AG08395 (cell line): Measurements from ENCODE around the gene CCNYL1.
A peak's percentile ranks its signal among the peaks of the same experiment; 100 is the strongest.
"Not testable (repeated sequence)": the region's sequence is repeated elsewhere in the genome, so short reads cannot be mapped to it uniquely, and the experiment has no call there.

Experiments used
- DNase-seq: peaks from one replicate; pipeline ENCODE4 v3.0.0; 2012; ENCODE audit warnings: mixed read lengths, low spot score

The CCNYL1 gene

GRCh38 chr2:207697411-207697810 is 14.0 kb upstream of the CCNYL1 start:
- no peak for DNase-seq

GRCh38 chr2:207698301-207698700 is 13.1 kb upstream of the CCNYL1 start:
- no peak for DNase-seq

GRCh38 chr2:207704078-207704477 is 7.4 kb upstream of the CCNYL1 start:
- no peak for DNase-seq

- no peak for DNase-seq
Observed at GRCh38 chr2:207704671-207705070, 6.8 kb upstream of the CCNYL1 start.

GRCh38 chr2:207706936-207707860 is 4.2 kb upstream of the CCNYL1 start:
- DNase-seq: no peak

- peak; percentile 51 for DNase-seq
Observed at GRCh38 chr2:207711750-207712530, 500 bp downstream of the CCNYL1 start.

DNA sequence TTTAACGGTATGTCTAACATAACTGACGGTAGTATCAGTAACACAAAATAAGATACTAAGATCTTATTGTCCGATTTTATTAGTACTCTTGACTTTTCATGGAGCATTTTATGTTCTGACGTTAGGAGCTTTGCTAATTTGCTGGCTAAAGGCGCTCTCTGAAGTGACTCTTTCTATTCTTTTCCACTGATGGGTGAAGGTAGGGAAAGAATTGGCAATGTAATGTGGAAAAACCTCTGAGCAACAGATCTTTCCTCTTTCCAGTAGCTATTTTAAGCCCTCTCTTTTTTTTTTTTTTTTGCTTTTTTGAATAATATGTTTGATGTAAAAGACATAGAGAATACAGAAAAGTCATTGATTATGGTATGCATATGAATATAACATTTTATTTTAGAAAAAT is 4.6 kb downstream of the CCNYL1 start:
- no peak for DNase-seq

DNA sequence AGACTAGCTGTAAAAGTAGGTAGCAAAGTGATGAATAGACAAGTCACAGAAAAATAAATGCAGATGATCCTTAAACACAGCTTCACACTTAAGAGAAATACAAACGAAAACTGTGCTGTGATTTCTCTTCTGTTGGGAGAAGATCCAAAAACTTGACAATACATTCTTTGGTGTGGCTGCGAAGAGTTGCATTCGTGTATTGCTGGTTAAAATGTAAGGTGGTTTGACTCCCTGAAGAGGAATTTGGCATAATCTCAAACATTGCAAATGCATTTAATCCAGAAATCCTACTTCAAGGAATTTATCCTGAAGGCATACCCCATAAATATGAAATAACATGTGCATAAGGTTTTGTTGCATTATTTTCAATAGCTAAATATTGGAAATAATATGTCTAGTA is 7.1 kb downstream of the CCNYL1 start:
- DNase-seq: no peak

DNA sequence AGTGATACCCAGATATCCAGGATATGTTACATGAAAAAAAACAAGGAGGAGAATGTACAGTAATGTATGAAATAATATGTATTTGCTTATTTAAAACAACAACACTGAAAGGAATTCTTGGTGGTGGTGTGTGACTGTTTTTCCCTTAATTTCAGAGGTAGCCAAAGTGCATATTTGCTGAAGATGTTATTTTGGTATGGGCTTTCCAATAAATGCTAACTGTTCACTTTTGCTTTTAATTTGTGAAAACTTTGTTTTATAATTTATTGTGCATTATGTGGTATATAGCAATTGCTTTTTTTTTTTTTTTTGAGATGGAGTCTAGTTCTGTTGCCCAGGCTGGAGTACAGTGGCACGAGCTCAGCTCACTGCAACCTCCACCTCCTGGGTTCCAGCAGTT is 7.6 kb downstream of the CCNYL1 start:
- no peak for DNase-seq

DNA sequence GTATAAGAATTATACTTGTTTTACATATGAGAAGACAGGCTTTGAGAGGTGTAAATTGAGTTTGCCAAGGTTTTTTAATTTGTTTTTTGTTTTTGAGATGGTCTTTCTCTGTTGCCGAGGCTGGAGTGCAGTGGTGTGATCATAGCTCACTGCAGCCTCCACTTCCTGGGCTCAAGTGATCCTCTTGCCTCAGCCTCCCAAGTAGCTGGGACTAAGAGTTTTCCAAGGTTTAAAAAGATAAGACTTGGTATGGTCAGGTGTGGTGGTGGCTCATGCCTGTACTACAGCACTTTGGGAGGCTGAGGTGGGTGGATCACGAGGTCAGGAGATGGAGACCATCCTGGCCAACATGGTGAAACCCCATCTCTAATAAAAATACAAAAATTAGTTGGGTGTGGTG is 8.2 kb downstream of the CCNYL1 start:
- not testable (repeated sequence) for DNase-seq

DNA sequence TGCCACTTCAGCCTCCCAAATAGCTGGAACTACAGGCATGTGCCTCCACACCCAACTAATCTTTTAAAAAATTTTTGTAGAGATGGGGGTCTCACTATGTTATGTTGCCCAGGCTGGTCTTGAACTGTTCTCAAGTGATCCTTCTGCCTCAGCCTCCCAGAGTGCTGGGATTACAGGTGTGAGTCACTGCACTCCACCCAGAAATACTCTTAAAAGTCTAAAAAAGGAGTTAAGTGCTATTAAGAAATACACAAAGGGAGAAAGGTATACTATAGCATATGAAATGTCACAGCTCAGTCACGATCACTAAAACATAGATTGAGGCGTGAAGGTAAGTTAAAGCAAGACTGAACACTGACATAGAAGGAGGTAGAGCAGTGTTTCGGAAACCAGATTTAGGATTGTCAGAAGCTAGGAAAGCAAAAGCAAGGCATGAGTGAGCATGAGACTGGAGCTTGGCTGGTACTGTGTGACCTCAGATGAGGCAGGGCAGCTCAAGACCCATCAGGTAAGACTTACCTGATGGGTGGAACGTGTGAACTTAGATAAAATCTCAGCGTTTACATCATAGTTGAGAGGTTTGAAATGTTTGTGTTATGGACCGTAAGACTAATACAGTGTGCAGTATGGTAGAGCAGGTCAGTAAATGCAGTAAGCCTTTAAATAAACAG is 9.2 kb downstream of the CCNYL1 start:
- no peak for DNase-seq

DNA sequence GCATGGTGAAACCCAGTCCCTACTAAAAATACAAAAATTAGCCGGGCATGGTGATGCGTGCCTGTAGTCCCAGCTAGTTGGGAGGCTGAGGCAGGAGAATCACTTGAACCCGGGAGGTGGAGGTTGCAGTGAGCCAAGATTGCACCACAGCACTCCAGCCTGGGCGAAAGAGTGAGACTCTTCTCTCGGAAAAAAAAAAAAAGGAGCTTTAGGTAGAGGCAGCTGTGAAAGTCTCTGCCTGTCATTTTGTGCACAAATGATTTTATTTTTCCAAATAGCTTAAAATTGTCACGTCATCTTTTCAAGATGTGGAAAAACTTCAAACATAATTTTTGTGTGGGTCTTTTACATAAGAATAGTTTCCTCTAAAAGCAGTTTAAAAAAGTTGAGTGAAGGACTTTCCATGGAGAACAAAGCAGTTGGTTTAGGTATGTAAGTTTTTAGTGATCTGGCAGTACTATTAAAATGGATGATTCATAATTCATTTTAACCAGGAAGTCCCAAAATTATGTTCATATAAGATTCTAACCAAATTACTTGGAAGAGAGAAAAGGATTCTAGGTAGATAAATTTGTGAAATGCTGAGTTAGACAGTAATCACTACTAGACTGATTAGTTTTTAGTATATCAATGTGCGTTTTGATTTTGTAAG is 11.5 kb downstream of the CCNYL1 start:
- DNase-seq: no peak

DNA sequence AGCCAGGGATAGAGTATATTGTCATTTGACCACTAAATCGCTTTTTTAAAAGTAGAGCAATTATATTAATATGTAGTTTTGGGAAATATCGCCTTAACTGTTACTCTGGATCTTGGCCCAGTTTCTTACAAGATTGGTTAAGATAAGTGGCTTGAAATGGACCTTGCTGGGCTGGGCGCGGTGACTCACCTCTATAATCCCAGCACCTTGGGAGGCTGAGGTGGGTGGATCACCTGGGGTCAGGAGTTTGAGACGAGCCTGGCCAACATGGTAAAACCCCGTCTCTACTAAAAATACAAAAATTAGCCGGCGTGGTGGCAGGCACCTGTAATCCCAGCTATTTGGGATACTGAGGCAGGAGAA is 12.0 kb downstream of the CCNYL1 start:
- DNase-seq: not testable (repeated sequence)

- DNase-seq: no peak
Observed at GRCh38 chr2:207724113-207724512, 12.7 kb downstream of the CCNYL1 start.

- DNase-seq: no peak
Observed at GRCh38 chr2:207725873-207726578, 14.6 kb downstream of the CCNYL1 start.

DNA sequence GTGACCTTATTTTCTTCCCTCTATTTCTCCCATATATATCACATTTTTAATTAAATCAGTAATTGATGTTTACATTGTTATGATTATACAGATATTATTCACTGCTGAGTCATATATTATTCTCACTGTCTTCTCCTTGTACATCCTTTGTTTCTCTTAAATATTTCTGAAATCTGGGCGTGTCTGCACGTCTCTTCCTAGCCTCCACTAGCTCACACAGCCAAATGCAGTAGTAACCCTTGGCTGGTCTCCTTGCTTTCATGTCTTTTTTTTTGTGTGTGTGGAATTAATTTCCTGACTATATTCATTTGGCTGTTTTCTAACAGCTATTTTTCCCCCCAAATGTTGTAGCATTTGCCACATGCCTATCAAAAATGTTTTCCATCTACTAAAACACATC is 15.8 kb downstream of the CCNYL1 start:
- peak; percentile 25 for DNase-seq

DNA sequence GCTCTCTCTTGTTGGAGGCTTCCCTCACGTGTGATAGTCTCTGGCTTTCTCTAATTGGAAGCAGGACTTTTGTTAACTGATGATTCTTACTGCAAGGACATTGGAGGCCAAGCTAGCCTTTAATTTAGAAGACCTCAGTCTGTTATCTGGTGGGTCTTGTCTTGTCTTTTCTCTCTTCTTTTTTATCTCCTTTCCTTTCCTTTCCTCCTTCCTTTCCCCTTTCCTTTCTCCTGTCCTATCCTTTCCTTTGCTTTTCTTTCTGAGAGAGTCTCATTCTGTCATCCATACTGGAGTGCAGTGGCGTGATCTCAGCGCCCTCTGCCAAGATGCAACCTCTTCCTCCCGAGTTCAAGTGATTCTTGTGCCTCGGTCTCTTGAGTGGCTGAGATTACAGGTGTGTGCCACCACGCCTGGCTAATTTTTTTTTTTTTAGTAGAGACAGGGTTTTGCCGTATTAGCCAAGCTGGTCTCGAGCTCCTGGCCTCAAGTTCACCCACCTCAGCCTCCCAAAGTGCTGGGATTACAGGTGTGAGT is 18.1 kb downstream of the CCNYL1 start:
- DNase-seq: no peak

GRCh38 chr2:207731138-207731537 is 19.7 kb downstream of the CCNYL1 start:
- no peak for DNase-seq

GRCh38 chr2:207733597-207734240 is 22.3 kb downstream of the CCNYL1 start:
- no peak for DNase-seq

- DNase-seq: peak; percentile 20
Observed at GRCh38 chr2:207734264-207734635, 22.8 kb downstream of the CCNYL1 start.
